HuH-7 (cell line): ENCODE data around the gene SYCN.
"Not testable (repeated sequence)": the region's sequence is repeated elsewhere in the genome, so short reads cannot be mapped to it uniquely, and the experiment has no call there.

Experiments used
- DNase-seq: peaks from one replicate; pipeline ENCODE4 v3.0.0; 2011; ENCODE audit warnings: low spot score

SYCN gene

GRCh38 chr19:39224910-39225309, 20.8 kb upstream of the SYCN start:
- DNase-seq: no peak

GRCh38 chr19:39223703-39224279, 19.7 kb upstream of the SYCN start:
- no peak for DNase-seq

- not testable (repeated sequence) for DNase-seq
These were observed 15.0 kb upstream of the SYCN start for GRCh38 chr19:39219108-39219507.

- no peak for DNase-seq
These were observed 14.4 kb upstream of the SYCN start for GRCh38 chr19:39218230-39219007.

GRCh38 chr19:39217094-39217493, 13.0 kb upstream of the SYCN start:
- no peak for DNase-seq

- DNase-seq: not testable (repeated sequence)
These were observed 11.3 kb upstream of the SYCN start for GRCh38 chr19:39215323-39215722.

GRCh38 chr19:39212375-39212742, 8.3 kb upstream of the SYCN start:
- DNase-seq: no peak

GRCh38 chr19:39211731-39212374, 7.8 kb upstream of the SYCN start:
- DNase-seq: no peak

- no peak for DNase-seq
These were observed 5.1 kb upstream of the SYCN start for GRCh38 chr19:39209196-39209595.

GRCh38 chr19:39208175-39208795, 4.2 kb upstream of the SYCN start:
- DNase-seq: no peak

- DNase-seq: no peak
These were observed 3.3 kb upstream of the SYCN start for GRCh38 chr19:39207293-39207836.

GRCh38 chr19:39206122-39206521, 2.1 kb upstream of the SYCN start:
- DNase-seq: no peak

- no peak for DNase-seq
These were observed 1.3 kb upstream of the SYCN start for GRCh38 chr19:39205449-39205764.

- DNase-seq: no peak
These were observed 1.1 kb downstream of the SYCN start for GRCh38 chr19:39202998-39203355.

- no peak for DNase-seq
These were observed 3.3 kb downstream of the SYCN start for GRCh38 chr19:39200803-39201115.

GRCh38 chr19:39200066-39200802, 3.8 kb downstream of the SYCN start:
- DNase-seq: no peak

- DNase-seq: no peak
These were observed 5.0 kb downstream of the SYCN start for GRCh38 chr19:39199025-39199424.

GRCh38 chr19:39197808-39198207, 6.3 kb downstream of the SYCN start:
- DNase-seq: no peak

- DNase-seq: no peak
These were observed 7.1 kb downstream of the SYCN start, which contains the start of gene NCCRP1 for GRCh38 chr19:39196860-39197562. NCCRP1 (plus strand) TSS chr19:39196964; CDS start chr19:39196983, 19 bp downstream.

- no peak for DNase-seq
These were observed 7.7 kb downstream of the SYCN start for GRCh38 chr19:39196320-39196719.

- no peak for DNase-seq
These were observed 8.3 kb downstream of the SYCN start for GRCh38 chr19:39195755-39196154.
